ENCODE measurements around the gene ZMIZ2. TPM values are rescaled to one million over a fixed set of nuclear protein-coding genes. Genes with fewer than 3 reads are reported as not detected.

ZMIZ2 gene
- total and polyA plus RNA-seq, 9 of the 15 experiments (the other 6 are each of a cell fraction or from before 2014, with no cell fraction given) = 0.13 to 40.3 (median 4.9) TPM

- in situ Hi-C loops (cut with MboI) = no loop called here
- DNase-seq (ENCODE audit: extremely low read depth in 1 of 4, low spot score in 3 of 4) (peak; percentile 65 to 94 (median 73)), ATAC-seq (peak; percentile 82), FAIRE-seq (peak; percentile 84)
- Histone ChIP-seq H3K27ac (ENCODE audit: extremely low read depth, low read depth, low read length) (peak overlapping the region; percentile 98), H3K9ac (ENCODE audit: insufficient read depth in 1 of 2, low read depth in 2 of 2, low read length in 2 of 2) (peak overlapping the region; percentile 96 to 100), H3K36me3 (ENCODE audit: control insufficient read depth, insufficient read depth, low read length) (peaks cover 52% of the 10 kb centered on the region), H3K9me1 (ENCODE audit: control insufficient read depth, insufficient read depth, low read length) (no peaks in the 10 kb centered on the region), H3K4me1 (replicated peaks in 1 of 2; ENCODE audit: control insufficient read depth in 2 of 2, insufficient read depth in 2 of 2, low read length in 2 of 2) (peaks cover 12 to 25% of the 10 kb centered on the region in 2 experiments; a peak in 4 of 5 replicates), H3K4me3 (peak overlapping the region; percentile 56), H3K9me3 (replicated peaks; ENCODE audit: control insufficient read depth, insufficient read depth, low read depth, low read length) (no peaks in the 10 kb centered on the region), H3K4me2 (ENCODE audit: insufficient read depth, low read length) (peak overlapping the region; percentile 99), H3K79me2 (ENCODE audit: control insufficient read depth, insufficient read depth, low read length) (peaks cover 55% of the 10 kb centered on the region), H2AFZ (ENCODE audit: low read depth, low read length) (peak overlapping the region; percentile 56), H4K20me1 (replicated peaks; ENCODE audit: control insufficient read depth, insufficient read depth, low read length) (peaks cover 32% of the 10 kb centered on the region), H3K27me3 (ENCODE audit: control insufficient read depth in 2 of 2, insufficient read depth in 2 of 2, low read length in 2 of 2) (no peaks in the 10 kb centered on the region)
- intact Hi-C loops (cut with micrococcal nuclease) = loop anchor here (2.0 to 5.0 kb wide), 4 partner anchors 50 to 215 kb away; partner anchors contain the start of genes H2AZ2, OGDH, TMED4 and ZMIZ2
- ChIA-PET CTCF (ENCODE audit: low intra/inter-chr PET ratio) (no interaction called here), POLR2A (interaction anchor here (0.5 to 2.9 kb wide), 28 partner anchors 7 to 252 kb away, joined by 3 to 15 read pairs (median 4); partner anchors contain the start of genes DDX56, H2AZ2, OGDH and PURB)
- TSS peak; percentile 54 for BruUV-seq (replicated peaks)
- 1% methylated on average over 26 of the region's 26 CpGs for WGBS (ENCODE audit: insufficient coverage, low coverage, missing lambda C conversion rate)
- TF ChIP-seq RBM22 (IDR thresholded peaks at IDR 0.05; ENCODE audit: low read depth, low read length, poor library complexity, severe bottlenecking) = no peak
- no peak for TF ChIP-seq BDP1 (IDR thresholded peaks at IDR 0.05; ENCODE audit: insufficient read depth, insufficient read length)
- no peak for TF ChIP-seq ZFPM2 (CRISPR knock-in tag; IDR thresholded peaks at IDR 0.05)
- TF ChIP-seq RBFOX2 (IDR thresholded peaks at IDR 0.05; ENCODE audit: low read depth, low read length) = no peak; the same call in none of the 2 replicates
- TF ChIP-seq HNRNPK (IDR thresholded peaks at IDR 0.05; ENCODE audit: low read depth, low read length, poor library complexity, severe bottlenecking) = no peak
- no peak for TF ChIP-seq HMGN3 (IDR thresholded peaks at IDR 0.05; ENCODE audit: borderline replicate concordance, extremely low read depth, insufficient read length, low read depth, low read length)
- TF ChIP-seq, protein P1, sequence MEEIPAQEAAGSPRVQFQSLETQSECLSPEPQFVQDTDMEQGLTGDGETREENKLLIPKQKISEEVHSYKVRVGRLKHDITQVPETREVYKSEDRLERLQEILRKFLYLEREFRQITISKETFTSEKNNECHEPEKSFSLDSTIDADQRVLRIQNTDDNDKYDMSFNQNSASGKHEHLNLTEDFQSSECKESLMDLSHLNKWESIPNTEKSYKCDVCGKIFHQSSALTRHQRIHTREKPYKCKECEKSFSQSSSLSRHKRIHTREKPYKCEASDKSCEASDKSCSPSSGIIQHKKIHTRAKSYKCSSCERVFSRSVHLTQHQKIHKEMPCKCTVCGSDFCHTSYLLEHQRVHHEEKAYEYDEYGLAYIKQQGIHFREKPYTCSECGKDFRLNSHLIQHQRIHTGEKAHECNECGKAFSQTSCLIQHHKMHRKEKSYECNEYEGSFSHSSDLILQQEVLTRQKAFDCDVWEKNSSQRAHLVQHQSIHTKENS (CRISPR knock-in tag; IDR thresholded peaks at IDR 0.05) = no peak
- no peak for TF ChIP-seq HNRNPLL (IDR thresholded peaks at IDR 0.05; ENCODE audit: low read depth, low read length, poor library complexity, severe bottlenecking)
- TF ChIP-seq ATF1 (CRISPR knock-in tag; IDR thresholded peaks at IDR 0.05) = no peak
- TF ChIP-seq ATF1 (tag; IDR thresholded peaks at IDR 0.05) = peak; percentile 60; the same call in 1 of the 2 replicates
- no peak for TF ChIP-seq SREBF1 (IDR thresholded peaks at IDR 0.05; ENCODE audit: borderline replicate concordance, low read depth, low read length)
- TF ChIP-seq E2F4 (CRISPR knock-in tag; IDR thresholded peaks at IDR 0.05; ENCODE audit: low read depth) = no peak
- no peak for TF ChIP-seq FOXJ2 (tag; IDR thresholded peaks at IDR 0.05)
- TF ChIP-seq ATF4 (CRISPR knock-in tag; IDR thresholded peaks at IDR 0.05) = 0 out of 2 replicates have a peak, but pooled peaks have one; percentile 2
- peak; percentile 77 for TF ChIP-seq TAF1 (IDR thresholded peaks at IDR 0.05; ENCODE audit: control insufficient read depth, extremely low read depth, insufficient read depth, low read length, severe bottlenecking)
- no peak for TF ChIP-seq NELFE (IDR thresholded peaks at IDR 0.05; ENCODE audit: insufficient read depth, insufficient read length)
- TF ChIP-seq ZNF431 (CRISPR knock-in tag; IDR thresholded peaks at IDR 0.05) = peak; percentile 44; the same call in 1 of the 2 replicates
Observed at GRCh38 chr7:44797329-44798258, 48.9 kb downstream of the ZMIZ2 start.
